Neuronal stem cell (in vitro differentiated cells): Measurements from ENCODE around the gene NR3C1.

Experiments used
- DNase-seq: peaks from one replicate; pipeline ENCODE4 v3.0.0-alpha.2; 2013; ENCODE audit warnings: low spot score
- H2AFZ ChIP-seq: one replicate; pipeline ENCODE4 v1.6.1; 2013; ENCODE audit warnings: mild to moderate bottlenecking, low read length, inconsistent platforms
- H2AK5ac ChIP-seq: 2 replicates; pipeline ENCODE4 v1.6.1; 2013; ENCODE audit warnings: low read depth, mild to moderate bottlenecking, inconsistent platforms, low read length, moderate library complexity, mixed read lengths
- H2BK120ac ChIP-seq: 2 replicates; pipeline ENCODE4 v1.6.1; 2013; ENCODE audit warnings: low read depth, mild to moderate bottlenecking, inconsistent platforms, low read length, moderate library complexity, mixed read lengths
- H2BK12ac ChIP-seq: one replicate; pipeline ENCODE4 v1.6.1; 2013; ENCODE audit warnings: low read length, inconsistent platforms
- H2BK15ac ChIP-seq: 2 replicates; pipeline ENCODE4 v1.6.1; 2013; ENCODE audit warnings: mild to moderate bottlenecking, low read length, inconsistent platforms, mixed read lengths
- H2BK5ac ChIP-seq: one replicate; pipeline ENCODE4 v1.6.1; 2013; ENCODE audit warnings: inconsistent platforms, mild to moderate bottlenecking, low read length, moderate library complexity
- H3K14ac ChIP-seq: one replicate; pipeline ENCODE4 v1.6.1; 2013; ENCODE audit warnings: low read length, inconsistent platforms
- H3K18ac ChIP-seq: 2 replicates; pipeline ENCODE4 v1.6.1; 2013; ENCODE audit warnings: low read length, inconsistent platforms
- H3K23ac ChIP-seq: 2 replicates; pipeline ENCODE4 v1.6.1; 2013; ENCODE audit warnings: low read depth, mild to moderate bottlenecking, mixed read lengths, low read length, inconsistent platforms; ENCODE audit not compliant: poor library complexity
- H3K27ac ChIP-seq: replicated peaks from 3 replicates; pipeline ENCODE4 v1.5.1; 2013; ENCODE audit warnings: low read length, inconsistent platforms
- H3K27me3 ChIP-seq, 3 experiments: 2 replicates each; pipeline ENCODE4 v1.6.1; 2013; ENCODE audit warnings: low read length in 3 of 3, mild to moderate bottlenecking in 2 of 3, inconsistent platforms in 1 of 3, low read depth in 1 of 3, mixed read lengths in 1 of 3, moderate library complexity in 1 of 3; ENCODE audit not compliant: control insufficient read depth in 3 of 3, insufficient read depth in 3 of 3
- H3K36me3 ChIP-seq, 2 donors: replicated peaks in 1 of 2; 2 replicates each; pipeline ENCODE4 v1.6.1; 2013; ENCODE audit warnings: low read length in 2 of 2; ENCODE audit not compliant: control insufficient read depth in 2 of 2, insufficient read depth in 2 of 2
- H3K4ac ChIP-seq: 2 replicates; pipeline ENCODE4 v1.6.1; 2013; ENCODE audit warnings: inconsistent platforms, mild to moderate bottlenecking, low read length, moderate library complexity
- H3K4me1 ChIP-seq, 2 donors: 1 replicate in 1 of 2; 2 replicates in 1 of 2; pipeline ENCODE4 v1.6.1; 2013; ENCODE audit warnings: low read length in 2 of 2, low read depth in 1 of 2; ENCODE audit not compliant: control insufficient read depth in 2 of 2, insufficient read depth in 1 of 2
- H3K4me2 ChIP-seq: one replicate; pipeline ENCODE4 v1.6.1; 2013; ENCODE audit warnings: mild to moderate bottlenecking, low read length, inconsistent platforms; ENCODE audit not compliant: insufficient read depth, poor library complexity, severe bottlenecking
- H3K4me3 ChIP-seq, 2 donors: 2 replicates each; pipeline ENCODE4 v1.5.1; 2013; ENCODE audit warnings: low read length in 2 of 2, mild to moderate bottlenecking in 2 of 2, inconsistent platforms in 1 of 2, moderate library complexity in 1 of 2
- H3K79me1 ChIP-seq: one replicate; pipeline ENCODE4 v1.6.1; 2013; ENCODE audit warnings: low read depth, mild to moderate bottlenecking, inconsistent platforms, low read length, moderate library complexity
- H3K9ac ChIP-seq: one replicate; pipeline ENCODE4 v1.6.1; 2013; ENCODE audit warnings: mild to moderate bottlenecking, low read depth, low read length, inconsistent platforms; ENCODE audit not compliant: poor library complexity
- H3K9me3 ChIP-seq, 2 donors: replicated peaks in 1 of 2; 2 replicates each; pipeline versions ENCODE3 to v1.6.1; 2013; ENCODE audit warnings: low read length in 2 of 2, mild to moderate bottlenecking in 2 of 2, inconsistent platforms in 1 of 2, low read depth in 1 of 2, mixed read lengths in 1 of 2, moderate library complexity in 1 of 2; ENCODE audit not compliant: control insufficient read depth in 2 of 2, insufficient read depth in 1 of 2
- H4K8ac ChIP-seq: one replicate; pipeline ENCODE4 v1.6.1; 2013; ENCODE audit warnings: low read depth, mild to moderate bottlenecking, inconsistent platforms, low read length, moderate library complexity
- H4K91ac ChIP-seq: one replicate; pipeline ENCODE4 v1.6.1; 2013; ENCODE audit warnings: low read length, low read depth, mild to moderate bottlenecking, inconsistent platforms; ENCODE audit not compliant: poor library complexity
- WGBS, 2 donors: extraction: QIAGEN DNeasy Blood & Tissue Kit; methylation state at CpG; one replicate each; pipeline ENCODE4 v1.1.7; 2013; ENCODE audit warnings: missing lambda C conversion rate in 2 of 2, mixed read lengths in 1 of 2; ENCODE audit not compliant: insufficient read length in 2 of 2, insufficient replicate concordance in 1 of 2; ENCODE audit errors: extremely low coverage in 2 of 2; 5-methylcytosine and 5-hydroxymethylcytosine counted together

The NR3C1 gene

GRCh38 chr5:143405849-143406098, 2.3 kb upstream of the NR3C1 start:
- no peak overlapping the region for H2BK12ac ChIP-seq
- no peaks in the 10 kb centered on the region for H3K9me3 ChIP-seq
- H4K91ac ChIP-seq: no peak overlapping the region
- H3K27me3 ChIP-seq: peaks cover 3 to 24% (median 11%) of the 10 kb centered on the region in 3 experiments
- no CpG with 5 or more reads among the region's 3 CpGs for WGBS, 2 donors
- H3K18ac ChIP-seq: no peak overlapping the region
- no peak overlapping the region for H3K9ac ChIP-seq
- H3K36me3 ChIP-seq: no peaks in the 10 kb centered on the region
- no peak overlapping the region for H3K4ac ChIP-seq
- H3K4me1 ChIP-seq: peaks cover 1 to 2% of the 10 kb centered on the region in 2 donors
- H2AK5ac ChIP-seq: no peak overlapping the region
- peak overlapping the region; percentile 98 for H2AFZ ChIP-seq
- no peak overlapping the region for H2BK120ac ChIP-seq
- H3K23ac ChIP-seq: no peak overlapping the region
- H3K27ac ChIP-seq: no peak overlapping the region
- H2BK15ac ChIP-seq: no peak overlapping the region
- H3K14ac ChIP-seq: no peak overlapping the region
- DNase-seq: no peak
- no peak overlapping the region for H4K8ac ChIP-seq
- peak overlapping the region; percentile 66 to 85 for H3K4me3 ChIP-seq
- H2BK5ac ChIP-seq: no peak overlapping the region
- H3K4me2 ChIP-seq: peak overlapping the region; percentile 94
- H3K79me1 ChIP-seq: peaks cover 2% of the 10 kb centered on the region

GRCh38 chr5:143405063-143405848, 1.8 kb upstream of the NR3C1 start:
- no peak overlapping the region for H3K14ac ChIP-seq
- H3K4me3 ChIP-seq: peak overlapping the region; percentile 66 to 85
- H3K79me1 ChIP-seq: peaks cover 2% of the 10 kb centered on the region
- no peak overlapping the region for H4K91ac ChIP-seq
- H3K4me2 ChIP-seq: peak overlapping the region; percentile 94
- H2BK120ac ChIP-seq: no peak overlapping the region
- H3K18ac ChIP-seq: peak overlapping the region; percentile 91
- no peaks in the 10 kb centered on the region for H3K9me3 ChIP-seq
- peak overlapping the region; percentile 70 for H3K27ac ChIP-seq
- peak overlapping the region; percentile 33 for H2BK15ac ChIP-seq
- WGBS, 2 donors: no CpG with 5 or more reads among the region's 52 CpGs
- no peaks in the 10 kb centered on the region for H3K36me3 ChIP-seq
- H3K23ac ChIP-seq: no peak overlapping the region
- H3K9ac ChIP-seq: peak overlapping the region; percentile 68
- H3K4me1 ChIP-seq: peaks cover 1 to 3% of the 10 kb centered on the region in 2 donors
- peak overlapping the region; percentile 98 for H2AFZ ChIP-seq
- peak overlapping the region; percentile 84 for H2BK5ac ChIP-seq
- no peak overlapping the region for H3K4ac ChIP-seq
- no peak overlapping the region for H2BK12ac ChIP-seq
- no peak overlapping the region for H4K8ac ChIP-seq
- DNase-seq: peak; percentile 69
- H3K27me3 ChIP-seq: peaks cover 3 to 24% (median 11%) of the 10 kb centered on the region in 3 experiments
- no peak overlapping the region for H2AK5ac ChIP-seq

GRCh38 chr5:143404416-143405062, 1.1 kb upstream of the NR3C1 start:
- Histone ChIP-seq H3K9ac (no peak overlapping the region), H3K79me1 (peaks cover 2% of the 10 kb centered on the region), H3K36me3 (no peaks in the 10 kb centered on the region), H3K4ac (no peak overlapping the region), H3K4me3 (peak overlapping the region; percentile 66 to 95), H3K4me1 (peaks cover 1 to 3% of the 10 kb centered on the region in 2 donors), H3K18ac (peak overlapping the region; percentile 67), H3K14ac (no peak overlapping the region), H3K4me2 (peak overlapping the region; percentile 94), H2BK12ac (no peak overlapping the region), H3K27ac (no peak overlapping the region), H2AFZ (peak overlapping the region; percentile 98), H3K27me3 (peaks cover 3 to 24% (median 11%) of the 10 kb centered on the region in 3 experiments), H3K23ac (peak overlapping the region; percentile 77), H2BK15ac (no peak overlapping the region), H2BK120ac (no peak overlapping the region), H2BK5ac (peak overlapping the region; percentile 84), H4K91ac (no peak overlapping the region), H2AK5ac (no peak overlapping the region), H4K8ac (no peak overlapping the region), H3K9me3 (no peaks in the 10 kb centered on the region)
- DNase-seq: peak; percentile 20
- WGBS, 2 donors: no CpG with 5 or more reads among the region's 41 CpGs

GRCh38 chr5:143403334-143403592, 223 bp downstream of the NR3C1 start:
- H3K27ac ChIP-seq: no peak overlapping the region

More at GRCh38 chr5:143403334-143403592, 223 bp downstream of the NR3C1 start:
- Histone ChIP-seq H3K4ac (no peak overlapping the region), H3K36me3 (no peaks in the 10 kb centered on the region), H3K4me1 (peaks cover 1 to 3% of the 10 kb centered on the region in 2 donors), H3K79me1 (peaks cover 2% of the 10 kb centered on the region), H3K18ac (peak overlapping the region; percentile 81), H4K91ac (no peak overlapping the region), H3K9me3 (no peaks in the 10 kb centered on the region), H3K9ac (peak overlapping the region; percentile 80), H3K14ac (peak overlapping the region; percentile 65), H3K27me3 (peaks cover 3 to 24% (median 11%) of the 10 kb centered on the region in 3 experiments), H3K4me3 (peak overlapping the region; percentile 66 to 95), H2BK12ac (no peak overlapping the region), H2BK15ac (no peak overlapping the region), H2BK5ac (no peak overlapping the region), H4K8ac (no peak overlapping the region), H2AFZ (peak overlapping the region; percentile 98), H2AK5ac (no peak overlapping the region), H3K23ac (peak overlapping the region; percentile 96), H3K4me2 (peak overlapping the region; percentile 85), H2BK120ac (no peak overlapping the region)
- no peak for DNase-seq
- WGBS, 2 donors: no CpG with 5 or more reads among the region's 27 CpGs
